Kidney (tissue), 14 donors: Measurements from ENCODE around the gene GRAP2. TPM values are rescaled to one million over a fixed set of nuclear protein-coding genes. Genes with fewer than 3 reads are reported as not detected.
"Not testable (repeated sequence)": the region's sequence is repeated elsewhere in the genome, so short reads cannot be mapped to it uniquely, and the experiment has no call there.

Source experiments
- DNase-seq, 5 donors: peaks; one replicate each; pipeline ENCODE4 v3.0.0-alpha.2; 2013 to 2020
- FAIRE-seq: peaks from 2 replicates; lab custom pipeline; 2012; peaks lifted over from hg19 to GRCh38; lab: Jason Lieb, UNC
- H3K27ac ChIP-seq, 2 donors: one replicate each; pipeline ENCODE4 v1.7.0; 2013; ENCODE audit warnings: low read depth in 2 of 2, low read length in 2 of 2, inconsistent platforms in 1 of 2
- H3K27me3 ChIP-seq: one replicate; pipeline ENCODE4 v1.7.1; 2013; ENCODE audit warnings: low read length, inconsistent platforms; ENCODE audit not compliant: control insufficient read depth, insufficient read depth
- H3K36me3 ChIP-seq, 3 donors: one replicate each; pipeline versions ENCODE4 v1.7.0 to v1.7.1; 2013; ENCODE audit warnings: low read length in 3 of 3, control low read depth in 1 of 3, inconsistent platforms in 1 of 3; ENCODE audit not compliant: insufficient read depth in 3 of 3, control insufficient read depth in 2 of 3
- H3K4me1 ChIP-seq, 3 donors: one replicate each; pipeline versions ENCODE4 v1.7.0 to v1.7.1; 2013; ENCODE audit warnings: low read length in 3 of 3, inconsistent platforms in 1 of 3, low read depth in 1 of 3; ENCODE audit not compliant: control insufficient read depth in 2 of 3, insufficient read depth in 2 of 3
- H3K4me3 ChIP-seq, 3 donors: one replicate each; pipeline versions ENCODE4 v1.7.0 to v1.8.1; 2013; ENCODE audit warnings: low read length in 3 of 3, control low read depth in 1 of 3, inconsistent platforms in 1 of 3
- H3K9ac ChIP-seq, 3 donors: one replicate each; pipeline versions ENCODE4 v1.7.0 to v1.7.1; 2013; ENCODE audit warnings: low read length in 3 of 3, control low read depth in 1 of 3, inconsistent platforms in 1 of 3
- H3K9me3 ChIP-seq, 3 donors: one replicate each; pipeline versions ENCODE4 v1.7.0 to v1.7.1; 2013; ENCODE audit warnings: low read length in 3 of 3, control low read depth in 1 of 3, inconsistent platforms in 1 of 3; ENCODE audit not compliant: control insufficient read depth in 2 of 3, insufficient read depth in 1 of 3
- CTCF ChIP-seq: IDR thresholded peaks from 3 replicates; pipeline ENCODE4 v1.5.1; 2012; ENCODE audit warnings: mild to moderate bottlenecking, moderate library complexity, borderline replicate concordance; ENCODE audit not compliant: insufficient read depth; ENCODE audit errors: extremely low read depth
- intact Hi-C: fragments of 100-400 bp; cut with DNase I; formaldehyde crosslinking; loops from one replicate; pipeline ENCODE4 v1.11.1; 2022
- polyA plus RNA-seq: library from polyadenylated mRNA; stranded (reverse); fragments of 350-450 nt; fragmentation: Illumina TruSeq; extraction: RNeasy Lipid Tissue Mini Kit (QIAGEN cat#74804); gene quantifications from one replicate; pipeline ENCODE4 v1.2.3, GENCODE V29; 2014; ENCODE audit warnings: low read depth, low replicate concordance; ENCODE audit not compliant: insufficient read depth
- total RNA-seq: library from RNA; stranded (reverse); fragmentation: NEBNext Ultra II Directional; extraction: Animal tissue kit (Norgen Biotek cat#: 25700); gene quantifications from one replicate; pipeline ENCODE4 v1.2.1, GENCODE V29; 2021
- donor health status: control.
- donor health status: control.
- donor health status: control.
- donor health status: control.
- donor health status: control.
- donor health status: DM: yes; HTN: yes; CAD: no.
- donor health status: Normal renal cell carcinoma (clear cell type).

GRAP2 gene
- total and polyA plus RNA-seq, 2 donors from 2014 or later = 0.73 to 9.7 TPM

DNA sequence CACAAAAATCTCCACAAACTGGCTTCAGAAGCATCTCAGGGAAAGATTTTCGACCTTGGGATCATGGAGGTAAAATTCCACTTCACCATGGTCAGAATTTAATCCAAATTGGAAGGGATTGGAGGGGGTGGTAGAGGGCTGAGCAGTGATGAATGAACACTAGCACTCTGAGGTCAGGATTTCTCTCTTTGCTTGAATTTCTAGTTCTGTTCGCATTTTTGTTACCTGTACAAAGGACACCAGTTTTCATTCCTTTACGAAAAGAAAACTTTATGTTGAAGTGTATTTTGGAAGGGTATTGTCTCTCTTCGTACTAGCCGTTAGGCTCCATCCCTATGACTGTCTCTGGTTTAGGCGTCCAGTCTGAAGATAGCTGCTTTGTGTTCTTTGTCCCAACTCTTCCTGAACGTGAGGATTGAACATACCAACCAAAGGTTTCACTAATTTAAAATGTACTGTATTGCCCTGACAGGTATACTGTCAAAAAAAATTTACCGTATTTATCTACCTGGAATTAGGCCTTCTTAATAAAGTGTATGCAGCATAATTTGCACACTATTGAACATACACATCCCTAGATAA lies 772 bp downstream of the GRAP2 start:
- intact Hi-C loops = no loop called here
- Histone ChIP-seq H3K36me3 (no peaks in the 10 kb centered on the region), H3K27ac (no peak overlapping the region), H3K27me3 (no peaks in the 10 kb centered on the region), H3K4me3 (no peak overlapping the region), H3K4me1 (no peaks in the 10 kb centered on the region), H3K9ac (no peak overlapping the region), H3K9me3 (no peaks in the 10 kb centered on the region)
- DNase-seq (no peak), FAIRE-seq (no peak)
- no peak for TF ChIP-seq CTCF

DNA sequence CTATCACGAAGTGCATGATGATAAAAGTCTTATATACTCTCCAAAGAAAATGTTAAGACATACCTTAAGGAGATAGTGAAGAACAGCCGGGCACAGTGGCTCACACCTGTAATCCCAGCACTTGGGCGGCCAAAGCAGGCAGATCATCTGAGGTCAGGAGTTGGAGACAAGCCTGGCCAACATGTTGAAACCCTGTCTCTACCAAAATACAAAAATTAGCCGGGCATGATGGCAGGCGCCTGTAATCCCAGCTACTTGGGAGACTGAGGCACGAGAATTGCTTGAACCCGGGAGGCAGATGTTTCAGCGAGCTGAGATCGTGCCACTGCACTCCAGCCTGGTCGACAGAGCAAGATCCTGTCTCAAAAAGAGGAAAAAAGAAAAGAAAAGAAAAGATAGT lies 3.1 kb downstream of the GRAP2 start:
- H3K4me1 ChIP-seq, H3K9ac ChIP-seq, intact Hi-C loops, H3K27ac ChIP-seq, H3K4me3 ChIP-seq, FAIRE-seq, H3K36me3 ChIP-seq, H3K27me3 ChIP-seq, H3K9me3 ChIP-seq, DNase-seq: not testable (repeated sequence)

DNA sequence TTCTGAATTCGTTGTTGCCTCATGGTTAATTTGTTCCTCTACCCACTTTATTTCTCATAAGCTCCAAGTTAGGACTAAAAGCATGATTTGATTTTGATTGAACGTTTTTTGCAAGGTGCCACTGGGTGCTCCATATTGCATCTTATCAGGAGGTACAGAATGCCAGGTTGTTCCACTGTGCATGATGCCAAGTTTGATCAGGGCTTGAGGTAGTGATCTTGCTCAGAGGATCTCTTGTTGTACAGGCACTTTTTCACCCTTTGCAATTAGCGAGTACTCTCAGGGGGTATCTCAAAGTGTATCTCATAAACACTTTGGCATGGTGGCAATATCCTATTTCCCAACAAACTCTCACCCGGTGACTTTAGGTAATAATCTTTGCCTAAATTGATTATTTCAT lies 4.0 kb downstream of the GRAP2 start:
- H3K27me3 ChIP-seq = no peaks in the 10 kb centered on the region
- intact Hi-C loops = no loop called here
- no peaks in the 10 kb centered on the region for H3K9me3 ChIP-seq
- H3K36me3 ChIP-seq = no peaks in the 10 kb centered on the region
- no peak overlapping the region for H3K9ac ChIP-seq
- no peak overlapping the region for H3K4me3 ChIP-seq
- H3K4me1 ChIP-seq = no peaks in the 10 kb centered on the region
- no peak for DNase-seq
- FAIRE-seq = no peak
- H3K27ac ChIP-seq = no peak overlapping the region
- no peak for TF ChIP-seq CTCF

DNA sequence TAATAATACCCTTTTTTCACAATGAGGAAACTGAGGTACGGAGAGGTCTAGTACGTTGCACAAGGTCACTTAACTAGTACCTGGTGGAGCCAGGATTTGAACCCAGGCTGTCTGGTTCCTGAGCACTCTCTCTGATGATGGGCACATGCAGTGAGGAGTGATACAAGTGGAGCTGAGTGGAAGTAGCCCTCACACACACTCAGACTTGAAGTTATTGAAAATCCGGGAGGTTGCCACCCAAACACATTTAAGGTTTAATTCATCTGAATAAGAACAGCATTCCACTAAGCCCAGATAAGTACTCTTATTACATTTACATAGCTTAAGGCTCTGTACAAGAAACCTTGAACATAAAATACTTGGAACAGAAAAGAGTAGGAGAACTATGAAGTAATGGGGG lies 4.8 kb downstream of the GRAP2 start:
- DNase-seq (no peak), FAIRE-seq (no peak)
- Histone ChIP-seq H3K4me1 (no peaks in the 10 kb centered on the region), H3K27ac (no peak overlapping the region), H3K27me3 (no peaks in the 10 kb centered on the region), H3K4me3 (no peak overlapping the region), H3K9me3 (no peaks in the 10 kb centered on the region), H3K36me3 (no peaks in the 10 kb centered on the region), H3K9ac (no peak overlapping the region)
- intact Hi-C loops = no loop called here
- no peak for TF ChIP-seq CTCF
